Osteoblast (primary cell): ENCODE results near the gene LRRC3. TPM values are rescaled to one million over a fixed set of nuclear protein-coding genes. Genes with fewer than 3 reads are reported as not detected.

Experiments used
- DNase-seq: peaks from one replicate; pipeline ENCODE4 v3.0.0; 2011; ENCODE audit warnings: low spot score, mixed read lengths; ENCODE audit not compliant: insufficient read length; ENCODE audit errors: missing footprints
- H2AFZ ChIP-seq: 2 replicates; pipeline ENCODE4 v1.6.0; 2011; ENCODE audit warnings: mild to moderate bottlenecking, low read length
- H3K27ac ChIP-seq: 2 replicates; pipeline ENCODE4 v1.5.1; 2011; ENCODE audit warnings: mild to moderate bottlenecking, low read depth, low read length, moderate library complexity
- H3K27me3 ChIP-seq: 2 replicates; pipeline ENCODE4 v1.6.0; 2012; ENCODE audit warnings: mild to moderate bottlenecking, control low read depth, inconsistent platforms, low read length, moderate library complexity; ENCODE audit not compliant: insufficient read depth
- H3K36me3 ChIP-seq: 2 replicates; pipeline ENCODE4 v1.5.1; 2011; ENCODE audit warnings: mild to moderate bottlenecking, low read length, control low read depth, moderate library complexity; ENCODE audit not compliant: insufficient read depth
- H3K4me1 ChIP-seq: 2 replicates; pipeline ENCODE4 v1.5.1; 2011; ENCODE audit warnings: mild to moderate bottlenecking, low read length, control low read depth, moderate library complexity; ENCODE audit not compliant: insufficient read depth
- H3K4me2 ChIP-seq: 2 replicates; pipeline ENCODE4 v1.6.0; 2011; ENCODE audit warnings: mild to moderate bottlenecking, low read length; ENCODE audit not compliant: insufficient read depth
- H3K4me3 ChIP-seq: fragments of 200-600 bp; sonication (generic); 3 replicates; pipeline ENCODE4 v1.5.1; 2012; ENCODE audit warnings: mild to moderate bottlenecking, low read length, inconsistent platforms; ENCODE audit not compliant: insufficient read depth
- H3K79me2 ChIP-seq: 2 replicates; pipeline ENCODE4 v1.6.0; 2012; ENCODE audit warnings: mild to moderate bottlenecking, low read length, control low read depth, inconsistent platforms; ENCODE audit not compliant: insufficient read depth
- H3K9me3 ChIP-seq: 2 replicates; pipeline ENCODE4 v1.5.1; 2011; ENCODE audit warnings: low read depth, low read length, control low read depth
- H4K20me1 ChIP-seq: 2 replicates; pipeline ENCODE4 v1.6.0; 2012; ENCODE audit warnings: mild to moderate bottlenecking, low read length, control low read depth; ENCODE audit not compliant: insufficient read depth
- CTCF ChIP-seq: IDR thresholded peaks from 2 replicates; pipeline ENCODE4 v1.5.1; 2011; ENCODE audit warnings: mild to moderate bottlenecking, low read depth, low read length, moderate library complexity; ENCODE audit errors: extremely low read depth
- total RNA-seq: library from RNA; depleted of rRNA; stranded (reverse); fragments of >200 nt; gene quantifications from 2 replicates; pipeline ENCODE4 v1.2.3, GENCODE V29; 2012

The LRRC3 gene
- total RNA-seq, 1 donor: 0.72 TPM

- no peak overlapping the region for H3K4me2 ChIP-seq
- no peaks in the 10 kb centered on the region for H3K4me1 ChIP-seq
- peaks cover 13% of the 10 kb centered on the region for H3K27me3 ChIP-seq
- no peak overlapping the region for H2AFZ ChIP-seq
- H3K36me3 ChIP-seq: no peaks in the 10 kb centered on the region
- DNase-seq: peak; percentile 74
- no peaks in the 10 kb centered on the region for H4K20me1 ChIP-seq
- H3K9me3 ChIP-seq: no peaks in the 10 kb centered on the region
- TF ChIP-seq CTCF: no peak
- no peak overlapping the region for H3K27ac ChIP-seq
- no peak overlapping the region for H3K4me3 ChIP-seq
- no peaks in the 10 kb centered on the region for H3K79me2 ChIP-seq
Observed at GRCh38 chr21:44484498-44485253, 29.4 kb downstream of the LRRC3 start.

- H3K4me2 ChIP-seq: no peak overlapping the region
- H3K4me1 ChIP-seq: no peaks in the 10 kb centered on the region
- H3K36me3 ChIP-seq: no peaks in the 10 kb centered on the region
- H3K9me3 ChIP-seq: no peaks in the 10 kb centered on the region
- peak overlapping the region; percentile 43 for H3K4me3 ChIP-seq
- H2AFZ ChIP-seq: no peak overlapping the region
- no peaks in the 10 kb centered on the region for H3K79me2 ChIP-seq
- DNase-seq: peak; percentile 43
- no peaks in the 10 kb centered on the region for H4K20me1 ChIP-seq
- no peak overlapping the region for H3K27ac ChIP-seq
- peak; percentile 23 for TF ChIP-seq CTCF
- peaks cover 13% of the 10 kb centered on the region for H3K27me3 ChIP-seq
Observed at GRCh38 chr21:44485254-44485793, 30.0 kb downstream of the LRRC3 start.

- Histone ChIP-seq H3K27ac (no peak overlapping the region), H4K20me1 (no peaks in the 10 kb centered on the region), H3K79me2 (no peaks in the 10 kb centered on the region), H2AFZ (no peak overlapping the region), H3K4me3 (peak overlapping the region; percentile 37), H3K4me1 (no peaks in the 10 kb centered on the region), H3K36me3 (no peaks in the 10 kb centered on the region), H3K9me3 (no peaks in the 10 kb centered on the region), H3K27me3 (peaks cover 13% of the 10 kb centered on the region), H3K4me2 (no peak overlapping the region)
- no peak for TF ChIP-seq CTCF
- DNase-seq: peak; percentile 42
Observed at GRCh38 chr21:44485796-44486195, 30.5 kb downstream of the LRRC3 start.

- no peak overlapping the region for H3K4me2 ChIP-seq
Observed at GRCh38 chr21:44486302-44486701, 31.0 kb downstream of the LRRC3 start.

More at GRCh38 chr21:44486302-44486701, 31.0 kb downstream of the LRRC3 start:
- H3K36me3 ChIP-seq: no peaks in the 10 kb centered on the region
- DNase-seq: peak; percentile 35
- no peak for TF ChIP-seq CTCF
- no peak overlapping the region for H2AFZ ChIP-seq
- no peaks in the 10 kb centered on the region for H3K79me2 ChIP-seq
- no peak overlapping the region for H3K27ac ChIP-seq
- H4K20me1 ChIP-seq: no peaks in the 10 kb centered on the region
- H3K4me3 ChIP-seq: no peak overlapping the region
- H3K9me3 ChIP-seq: no peaks in the 10 kb centered on the region
- H3K27me3 ChIP-seq: peaks cover 13% of the 10 kb centered on the region
- no peaks in the 10 kb centered on the region for H3K4me1 ChIP-seq
